LNCaP clone FGC (cell line): ENCODE measurements around the gene CYB5R3.

Source experiments
- DNase-seq: peaks from one replicate; pipeline ENCODE4 v3.0.0-alpha.2; 2011; ENCODE audit warnings: low read depth
- H3K4me3 ChIP-seq: 2 replicates; pipeline ENCODE4 v1.5.1; 2011; ENCODE audit warnings: mild to moderate bottlenecking, low read depth, low read length, control low read depth
- TF ChIP-seq, protein P1 (sequence below): IDR thresholded peaks from 2 replicates; pipeline ENCODE4 v1.5.1; 2012; ENCODE audit warnings: mild to moderate bottlenecking; ENCODE audit not compliant: control insufficient read depth, insufficient read depth; ENCODE audit errors: extremely low read depth

Gene CYB5R3

DNA sequence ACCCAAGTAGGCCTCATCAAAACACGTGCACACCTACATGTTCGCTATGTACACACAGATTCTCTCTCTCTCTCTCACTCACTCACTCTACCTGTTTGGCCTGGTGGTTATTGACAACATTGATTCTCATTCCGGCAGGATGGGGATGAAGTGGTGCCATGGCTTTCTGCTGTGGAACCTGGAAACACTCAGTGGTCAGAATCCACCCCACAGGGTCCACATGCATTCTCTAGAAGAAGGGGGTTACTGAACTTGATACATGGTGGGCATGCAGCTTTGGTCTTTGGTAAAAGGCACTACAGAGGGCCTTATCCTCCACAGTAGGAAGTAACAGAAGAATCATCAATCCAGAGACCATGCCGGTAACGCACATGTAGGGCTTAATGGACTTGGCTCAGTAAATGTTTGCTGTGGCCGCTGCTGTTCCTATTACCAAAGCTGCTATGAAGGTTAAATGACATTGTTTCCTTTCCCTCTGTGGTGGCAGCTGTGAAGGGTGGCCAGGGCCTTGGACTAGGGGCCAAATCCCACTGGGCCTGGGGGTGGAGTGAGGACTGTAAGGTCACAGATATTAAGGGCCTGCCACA, 47.2 kb downstream of the CYB5R3 start:
- no peak for DNase-seq
- no peak overlapping the region for H3K4me3 ChIP-seq
- TF ChIP-seq, protein P1, sequence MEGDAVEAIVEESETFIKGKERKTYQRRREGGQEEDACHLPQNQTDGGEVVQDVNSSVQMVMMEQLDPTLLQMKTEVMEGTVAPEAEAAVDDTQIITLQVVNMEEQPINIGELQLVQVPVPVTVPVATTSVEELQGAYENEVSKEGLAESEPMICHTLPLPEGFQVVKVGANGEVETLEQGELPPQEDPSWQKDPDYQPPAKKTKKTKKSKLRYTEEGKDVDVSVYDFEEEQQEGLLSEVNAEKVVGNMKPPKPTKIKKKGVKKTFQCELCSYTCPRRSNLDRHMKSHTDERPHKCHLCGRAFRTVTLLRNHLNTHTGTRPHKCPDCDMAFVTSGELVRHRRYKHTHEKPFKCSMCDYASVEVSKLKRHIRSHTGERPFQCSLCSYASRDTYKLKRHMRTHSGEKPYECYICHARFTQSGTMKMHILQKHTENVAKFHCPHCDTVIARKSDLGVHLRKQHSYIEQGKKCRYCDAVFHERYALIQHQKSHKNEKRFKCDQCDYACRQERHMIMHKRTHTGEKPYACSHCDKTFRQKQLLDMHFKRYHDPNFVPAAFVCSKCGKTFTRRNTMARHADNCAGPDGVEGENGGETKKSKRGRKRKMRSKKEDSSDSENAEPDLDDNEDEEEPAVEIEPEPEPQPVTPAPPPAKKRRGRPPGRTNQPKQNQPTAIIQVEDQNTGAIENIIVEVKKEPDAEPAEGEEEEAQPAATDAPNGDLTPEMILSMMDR, result no peak

DNA sequence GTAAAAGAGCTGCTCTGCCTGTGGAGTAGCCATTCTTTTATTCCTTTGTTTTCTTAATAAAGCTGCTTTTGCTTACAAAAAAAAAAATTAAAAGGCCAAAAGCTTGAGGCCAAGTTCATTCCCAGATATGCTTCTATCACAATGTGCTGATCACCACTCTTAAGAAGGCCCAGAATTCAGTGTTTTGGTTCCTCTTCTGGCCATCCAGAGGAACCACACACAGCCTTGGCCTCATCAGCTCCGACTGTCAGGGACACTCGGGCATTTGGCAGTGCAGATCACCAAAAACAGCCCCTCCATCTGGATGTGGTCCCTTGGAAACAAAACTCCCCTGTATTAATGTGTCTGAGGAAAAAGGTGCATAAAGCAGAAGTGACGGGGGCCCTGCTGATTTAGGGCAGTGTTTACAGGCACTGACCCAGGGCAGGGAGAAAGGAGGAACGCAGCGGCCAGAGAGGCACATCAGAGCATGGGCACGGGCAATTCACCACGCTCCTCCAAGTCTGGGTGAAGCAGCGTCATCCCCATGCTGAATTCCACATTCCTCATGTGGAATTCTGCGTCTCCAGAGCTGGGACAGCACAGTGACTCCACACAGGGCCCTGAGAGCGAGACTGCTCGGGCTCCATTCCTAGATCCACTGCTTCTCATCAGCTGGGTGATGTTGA, 52.2 kb downstream of the CYB5R3 start:
- no peak overlapping the region for H3K4me3 ChIP-seq
- DNase-seq, result no peak
- TF ChIP-seq, protein P1, result no peak

DNA sequence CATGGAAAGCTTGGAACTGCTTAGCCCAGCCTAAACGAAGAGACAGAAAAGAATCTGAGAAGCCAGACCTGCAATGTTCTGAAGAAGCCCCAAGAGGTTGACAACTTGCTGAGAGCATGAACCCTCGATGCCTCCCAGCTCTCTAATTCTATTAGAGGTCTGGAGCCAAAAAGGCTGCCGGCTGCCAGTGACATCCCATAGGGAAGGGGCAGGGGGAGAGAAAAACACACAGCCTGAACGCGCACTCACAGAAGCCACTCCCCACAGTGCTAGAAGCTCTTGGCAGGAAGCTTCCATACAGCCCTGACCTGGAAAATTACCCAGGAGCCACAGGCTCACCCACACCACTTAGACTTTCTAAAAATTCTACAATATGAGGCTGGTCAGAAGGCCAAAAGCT, 52.9 kb downstream of the CYB5R3 start:
- H3K4me3 ChIP-seq, result no peak overlapping the region
- no peak for DNase-seq
- TF ChIP-seq, protein P1, result no peak

DNA sequence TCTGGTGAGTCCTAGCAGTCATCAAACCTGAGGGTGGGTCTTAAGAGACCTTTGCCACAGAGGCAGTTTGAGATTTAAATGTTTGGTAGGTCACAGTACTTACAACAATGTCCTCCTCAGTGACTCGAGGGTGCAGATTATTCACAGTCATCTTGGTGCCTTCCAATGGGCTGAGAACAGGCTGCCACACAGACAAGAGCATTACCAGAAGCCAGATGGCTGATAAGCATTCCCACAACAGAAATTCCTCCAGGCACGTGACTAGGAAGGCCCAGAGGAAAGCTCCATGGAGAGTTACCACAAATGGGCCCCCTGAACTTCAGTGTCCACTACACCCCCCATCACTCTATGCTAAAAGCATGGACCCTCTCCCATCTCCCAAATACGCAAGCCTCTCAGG, 53.8 kb downstream of the CYB5R3 start:
- TF ChIP-seq, protein P1, result no peak
- no peak for DNase-seq
- H3K4me3 ChIP-seq, result no peak overlapping the region

DNA sequence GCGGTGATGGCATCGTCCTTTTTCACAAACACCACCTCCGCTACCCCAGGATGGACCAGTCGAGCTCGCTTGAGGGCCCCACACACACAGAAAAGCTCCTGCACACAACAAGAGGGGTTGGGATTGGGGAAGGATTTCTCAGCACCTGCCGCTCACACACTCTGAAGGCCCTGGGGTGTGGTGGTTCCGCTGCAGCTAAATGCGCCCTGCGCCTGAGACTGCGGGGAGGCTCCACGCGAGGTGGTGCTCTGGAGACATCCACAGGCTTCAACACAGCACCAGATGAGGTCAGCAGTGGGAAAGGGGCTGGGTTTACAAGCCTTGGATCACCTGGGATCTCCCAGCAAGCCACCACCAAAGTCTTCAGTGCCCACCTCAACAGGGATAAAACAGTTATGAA, 57.2 kb downstream of the CYB5R3 start:
- no peak for DNase-seq
- TF ChIP-seq, protein P1, result no peak
- H3K4me3 ChIP-seq, result no peak overlapping the region

DNA sequence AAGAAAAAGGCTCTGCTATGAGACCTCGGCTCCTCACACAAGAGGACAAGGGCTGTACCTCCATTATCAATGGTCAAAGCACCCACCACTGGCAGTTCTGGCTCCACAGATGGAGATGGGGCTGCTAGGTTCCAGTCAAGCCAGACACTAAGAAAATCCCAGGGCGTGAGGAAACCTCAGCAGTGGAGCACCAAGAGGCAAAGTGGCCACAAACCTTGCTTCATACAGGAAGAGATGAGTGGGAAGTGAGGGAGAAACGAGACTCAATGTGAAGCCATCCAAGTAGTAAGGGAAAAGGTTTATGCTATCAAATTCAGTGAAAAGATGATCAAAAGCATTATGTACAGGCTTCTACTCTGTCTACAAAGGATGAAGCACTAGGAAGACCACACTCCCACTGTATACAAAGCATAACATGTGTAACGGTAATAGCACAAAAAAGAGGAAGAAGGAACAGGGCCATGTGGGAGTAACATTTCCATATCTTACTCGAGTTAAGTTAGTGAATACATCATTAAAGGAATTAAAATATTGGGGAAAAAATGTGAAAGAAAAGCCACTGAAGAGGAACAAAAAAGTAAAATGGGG, 61.5 kb downstream of the CYB5R3 start:
- no peak for DNase-seq
- TF ChIP-seq, protein P1, result no peak
- no peak overlapping the region for H3K4me3 ChIP-seq

DNA sequence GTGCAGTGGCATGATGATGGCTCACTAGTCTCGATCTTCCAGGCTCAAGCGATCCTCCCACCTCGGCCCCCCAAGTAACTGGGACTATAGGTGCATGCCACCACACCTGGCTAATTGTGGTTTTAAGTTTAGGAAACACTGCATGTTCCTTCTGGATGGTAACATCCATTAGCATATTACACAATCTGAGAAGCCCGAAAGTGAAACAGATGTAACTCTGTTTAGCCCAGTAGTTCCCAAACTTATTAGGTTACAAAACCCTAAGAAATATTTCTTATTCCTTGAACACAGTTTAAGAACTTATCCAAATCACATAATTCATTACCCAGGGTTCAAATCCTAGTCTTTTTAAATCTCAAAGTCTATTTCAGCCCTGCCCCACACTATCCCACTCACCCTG, 62.8 kb downstream of the CYB5R3 start:
- TF ChIP-seq, protein P1, result no peak
- DNase-seq, result no peak
- no peak overlapping the region for H3K4me3 ChIP-seq
